Stomach (tissue), 9 donors: ENCODE data around the gene C5orf24. TPM values are rescaled to one million over a fixed set of nuclear protein-coding genes. Genes with fewer than 3 reads are reported as not detected.

Experiments used
- DNase-seq, 2 donors: peaks; one replicate each; pipeline versions ENCODE4 v3.0.0 to v3.0.0-alpha.2; 2013 to 2019
- H3K27ac ChIP-seq, 5 donors: fragments of 200-600 bp in 4 of 5; sonication (generic) in 4 of 5; one replicate each; pipeline ENCODE4 v1.5.1; 2013 to 2019; ENCODE audit warnings: mild to moderate bottlenecking in 1 of 5, moderate library complexity in 1 of 5
- H3K27me3 ChIP-seq, 3 donors: fragments of 200-600 bp; sonication (generic); one replicate each; pipeline ENCODE4 v1.5.1; 2017 to 2019; ENCODE audit warnings: mixed run types in 1 of 3
- H3K36me3 ChIP-seq, 4 donors: fragments of 200-600 bp; sonication (generic); 1 replicate in 3 of 4; 2 replicates in 1 of 4; pipeline ENCODE4 v1.5.1; 2016 to 2019
- H3K4me1 ChIP-seq, 4 donors: fragments of 200-600 bp; sonication (generic); one replicate each; pipeline ENCODE4 v1.5.1; 2016 to 2019
- H3K4me3 ChIP-seq, 4 donors: fragments of 200-600 bp; sonication (generic) in 3 of 4; one replicate each; pipeline ENCODE4 v1.5.1; 2016 to 2019; ENCODE audit warnings: mild to moderate bottlenecking in 1 of 4
- H3K9me3 ChIP-seq, 4 donors: fragments of 200-600 bp; sonication (generic); one replicate each; pipeline ENCODE4 v1.5.1; 2016 to 2019
- CTCF ChIP-seq, 7 experiments: fragments of 450-650 bp in 4 of 7; fragments of 200-600 bp in 3 of 7; sonication (generic) in 3 of 7; IDR thresholded peaks; one replicate each; pipeline ENCODE4 v1.5.1; 2016 to 2019; ENCODE audit warnings: antibody characterized with exemption in 7 of 7, control low read depth in 2 of 7, mild to moderate bottlenecking in 1 of 7
- EP300 ChIP-seq: sonication (generic); formaldehyde crosslinking; IDR thresholded peaks from one replicate; pipeline ENCODE4 v1.6.1; 2017; ENCODE audit warnings: antibody characterized with exemption
- POLR2A ChIP-seq, 4 donors: fragments of 450-650 bp; IDR thresholded peaks; one replicate each; pipeline ENCODE4 v1.6.1; 2016; ENCODE audit warnings: antibody characterized with exemption in 4 of 4, control low read depth in 2 of 4, mild to moderate bottlenecking in 1 of 4, moderate library complexity in 1 of 4
- POLR2AphosphoS5 ChIP-seq, 3 donors: sonication (generic); formaldehyde crosslinking; IDR thresholded peaks; one replicate each; pipeline ENCODE4 v1.6.1; 2016; ENCODE audit warnings: antibody characterized with exemption in 3 of 3
- WGBS, 5 donors: extraction: QIAGEN DNeasy Blood & Tissue Kit in 3 of 5; methylation state at CpG; one replicate each; pipeline versions ENCODE4 v1.1.5 to v1.1.7; 2013 to 2018; 5-methylcytosine and 5-hydroxymethylcytosine counted together
- intact Hi-C: fragments of 100-400 bp; cut with DNase I; formaldehyde crosslinking; loops from one replicate; pipeline ENCODE4 v1.15.1; 2023; ENCODE audit warnings: low total_unique reads
- polyA plus RNA-seq, 3 donors: library from polyadenylated mRNA; stranded (reverse); fragments of 200-250 nt; gene quantifications; one replicate each; pipeline ENCODE4 v1.2.3, GENCODE V29; 2013
- total RNA-seq, 5 donors: library from RNA; depleted of rRNA; stranded (reverse); fragments of >200 nt; gene quantifications; one replicate each; pipeline versions ENCODE4 v1.1.0 to v1.2.3, GENCODE V29; 2014 to 2016
- donor health status: healthy with polysubstance abuse.
- donor health status: Bipolar disorder and iron deficiency.
- donor health status: healthy.

Gene C5orf24
- total and polyA plus RNA-seq, 8 donors = 16.0 to 54.9 (median 31.3) TPM

DNA sequence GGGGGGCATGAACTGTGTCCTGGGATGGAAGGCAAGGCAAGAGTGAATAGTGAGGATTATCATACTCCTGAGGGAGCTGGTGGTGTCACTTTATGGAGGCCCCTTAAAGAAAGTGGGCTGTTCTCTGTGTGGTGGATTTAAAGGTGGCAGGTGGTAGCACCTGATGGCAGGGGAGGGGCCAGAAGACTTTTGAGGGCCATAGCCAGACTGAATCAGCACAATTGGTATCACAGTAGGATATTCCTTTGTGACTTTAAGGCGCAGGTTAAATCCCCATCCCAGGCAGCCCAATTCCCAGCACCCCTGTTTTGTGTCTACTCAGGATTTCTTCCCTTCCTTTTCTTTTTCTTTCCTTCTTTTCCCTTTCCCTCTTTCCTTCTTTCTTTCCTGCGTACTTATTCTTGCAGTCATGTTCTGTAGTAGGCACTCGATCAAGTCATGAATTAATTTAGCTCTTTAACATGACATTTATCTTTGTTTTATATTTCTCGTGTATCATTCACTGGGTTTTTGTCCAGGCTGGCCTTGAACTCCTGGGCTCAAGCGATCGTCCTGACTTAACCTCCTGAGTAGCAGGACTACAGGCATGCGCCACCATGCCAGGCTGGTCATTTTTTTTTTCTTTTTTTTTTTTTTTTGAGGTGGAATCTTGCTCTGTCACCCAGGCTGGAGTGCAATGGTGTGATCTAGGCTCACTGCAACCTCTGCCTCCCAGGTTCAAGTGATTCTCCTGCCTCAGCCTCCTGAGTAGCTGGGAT is 48.2 kb downstream of the C5orf24 start:
- peaks cover 3 to 88% (median 83%) of the 10 kb centered on the region in 4 donors for H3K36me3 ChIP-seq
- no peak overlapping the region for H3K27ac ChIP-seq
- no peak for DNase-seq
- intact Hi-C loops = no loop called here
- WGBS, 5 donors = 95 to 98% (median 96%) methylated on average over 7 of the region's 7 CpGs
- no peaks in the 10 kb centered on the region for H3K4me1 ChIP-seq
- no peaks in the 10 kb centered on the region for H3K9me3 ChIP-seq
- no peak for TF ChIP-seq CTCF (IDR thresholded peaks at IDR 0.05)
- no peak for TF ChIP-seq POLR2AphosphoS5 (IDR thresholded peaks at IDR 0.05)
- TF ChIP-seq EP300 = no peak
- no peak for TF ChIP-seq POLR2A (IDR thresholded peaks at IDR 0.05)
- no peaks in the 10 kb centered on the region for H3K27me3 ChIP-seq
- no peak overlapping the region for H3K4me3 ChIP-seq

DNA sequence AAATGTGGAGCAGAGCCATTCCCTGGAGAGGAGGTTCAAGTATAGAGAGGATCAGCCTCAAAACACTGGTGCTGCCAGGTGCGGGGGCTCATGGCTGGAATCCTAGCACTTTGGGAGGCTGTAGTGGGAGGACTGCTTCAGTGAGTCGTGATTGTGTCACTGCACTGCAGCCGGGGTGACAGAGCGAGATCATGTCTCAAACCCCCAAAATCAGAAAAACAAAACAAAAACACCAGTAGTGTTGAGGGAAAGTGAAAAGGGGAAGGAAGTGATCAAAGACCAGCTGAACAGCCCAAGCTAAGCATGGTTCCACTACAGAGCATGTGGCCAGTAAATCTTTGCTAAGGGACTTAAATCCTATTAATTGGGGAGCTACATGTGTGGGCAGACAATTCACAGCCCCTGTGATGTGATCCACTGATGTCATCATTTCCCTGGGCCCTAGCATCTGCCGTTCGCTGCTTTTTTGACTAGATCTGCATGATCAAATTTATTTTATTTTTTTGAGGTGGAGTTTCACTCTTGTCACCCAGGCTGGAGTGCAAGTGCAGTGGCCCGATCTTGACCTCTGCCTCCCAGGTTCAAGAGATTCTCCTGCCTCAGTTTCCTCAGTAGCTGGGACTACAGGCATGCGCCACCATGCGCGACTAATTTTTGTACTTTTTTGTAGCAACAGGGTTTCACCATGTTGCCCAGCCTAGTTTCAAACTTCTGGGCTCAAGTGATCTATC is 56.5 kb downstream of the C5orf24 start:
- no peak for TF ChIP-seq POLR2A (IDR thresholded peaks at IDR 0.05)
- no peak for TF ChIP-seq POLR2AphosphoS5 (IDR thresholded peaks at IDR 0.05)
- TF ChIP-seq EP300 = no peak
- TF ChIP-seq CTCF (IDR thresholded peaks at IDR 0.05) = no peak
- Histone ChIP-seq H3K9me3 (no peaks in the 10 kb centered on the region), H3K4me3 (no peak overlapping the region), H3K27ac (peak overlapping the region in 1 of 5 donors; percentile 12), H3K27me3 (no peaks in the 10 kb centered on the region), H3K4me1 (peaks cover 0 to 23% (median 7%) of the 10 kb centered on the region in 4 donors), H3K36me3 (peaks cover 6 to 46% (median 44%) of the 10 kb centered on the region in 4 donors)
- peak in 1 of 2 donors; percentile 17 for DNase-seq
- WGBS, 5 donors = 78 to 85% (median 83%) methylated on average over 10 of the region's 10 CpGs
- intact Hi-C loops = loop anchor here (10.0 kb wide), 1 partner anchor 57 kb away; the partner anchor contains the start of gene C5orf24

- intact Hi-C loops = loop anchor here (10.0 kb wide), 1 partner anchor 60 kb away; the partner anchor contains the start of gene C5orf24
- Histone ChIP-seq H3K9me3 (no peaks in the 10 kb centered on the region), H3K4me3 (peak within 1 kb of the TSS; percentile 72 to 89 (median 81)), H3K27ac (peak within 1 kb of the TSS; percentile 98 to 100 (median 98)), H3K27me3 (no peaks in the 10 kb centered on the region), H3K36me3 (peaks cover 0 to 31% (median 25%) of the 10 kb centered on the region in 4 donors), H3K4me1 (peaks cover 0 to 24% (median 7%) of the 10 kb centered on the region in 4 donors)
- 0 to 1% (median 0%) methylated on average over 15 to 84 of the region's 84 CpGs for WGBS, 5 donors
- peak; percentile 93 to 97 for DNase-seq
- no peak for TF ChIP-seq POLR2A (IDR thresholded peaks at IDR 0.05)
- peak in 5 of 7 experiments; percentile 69 to 94 (median 81) for TF ChIP-seq CTCF (IDR thresholded peaks at IDR 0.05)
- no peak for TF ChIP-seq EP300
- peak; percentile 30 to 77 (median 58) for TF ChIP-seq POLR2AphosphoS5 (IDR thresholded peaks at IDR 0.05)
Measured at GRCh38 chr5:134904610-134905245, 59.0 kb downstream of the C5orf24 start, which contains the start of gene PCBD2. TSS of gene PCBD2 (plus strand) at chr5:134905131. CDS start at chr5:134905140, 9 bp downstream.
